Esophagus squamous epithelium (tissue), 5 donors: ENCODE measurements around the gene PALM3. TPM values are rescaled to one million over a fixed set of nuclear protein-coding genes. Genes with fewer than 3 reads are reported as not detected.

Source experiments
- DNase-seq: peaks from one replicate; lab custom pipeline; 2025; lab: John Stamatoyannopoulos, UW
- H3K27ac ChIP-seq, 4 donors: fragments of 200-600 bp; sonication (generic); one replicate each; pipeline ENCODE4 v1.5.1; 2016 to 2019; ENCODE audit warnings: mild to moderate bottlenecking in 1 of 4
- H3K27me3 ChIP-seq, 4 donors: fragments of 200-600 bp; sonication (generic); 1 replicate in 3 of 4; 2 replicates in 1 of 4; pipeline versions ENCODE4 v1.5.1 to v1.6.0; 2017 to 2021; ENCODE audit warnings: antibody characterized with exemption in 1 of 4
- H3K36me3 ChIP-seq, 3 donors: fragments of 200-600 bp; sonication (generic); one replicate each; pipeline ENCODE4 v1.5.1; 2016 to 2019
- H3K4me1 ChIP-seq, 3 donors: fragments of 200-600 bp; sonication (generic); one replicate each; pipeline ENCODE4 v1.5.1; 2017 to 2019
- H3K4me3 ChIP-seq, 4 donors: fragments of 200-600 bp; sonication (generic); 1 replicate in 3 of 4; 2 replicates in 1 of 4; pipeline ENCODE4 v1.5.1; 2016 to 2019; ENCODE audit warnings: mild to moderate bottlenecking in 2 of 4, moderate library complexity in 1 of 4
- H3K9me3 ChIP-seq, 3 donors: fragments of 200-600 bp; sonication (generic); one replicate each; pipeline ENCODE4 v1.5.1; 2016 to 2019
- CTCF ChIP-seq, 6 experiments: fragments of 450-650 bp in 4 of 6; fragments of 200-600 bp in 2 of 6; sonication (generic) in 2 of 6; IDR thresholded peaks; one replicate each; pipeline ENCODE4 v1.5.1; 2016 to 2019; ENCODE audit warnings: antibody characterized with exemption in 6 of 6, mild to moderate bottlenecking in 4 of 6, moderate library complexity in 4 of 6
- POLR2A ChIP-seq, 4 donors: fragments of 450-650 bp; IDR thresholded peaks; one replicate each; pipeline ENCODE4 v1.6.1; 2017; ENCODE audit warnings: antibody characterized with exemption in 4 of 4, mild to moderate bottlenecking in 4 of 4, moderate library complexity in 3 of 4
- WGBS, 2 donors: methylation state at CpG; one replicate each; pipeline ENCODE4 v1.1.5; 2018; 5-methylcytosine and 5-hydroxymethylcytosine counted together
- intact Hi-C: fragments of 100-400 bp; cut with DNase I; formaldehyde crosslinking; loops from one replicate; pipeline ENCODE4 v1.15.0; 2022
- total RNA-seq, 4 donors: library from RNA; depleted of rRNA; stranded (reverse); fragments of >200 nt; gene quantifications; one replicate each; pipeline ENCODE4 v1.1.0, GENCODE V29; 2016
- donor health status: DM: yes; HTN: yes; CAD: no.

Gene PALM3
- total RNA-seq, 4 donors from 2014 or later, result not detected

- H3K27ac ChIP-seq, result no peak overlapping the region
- 87 to 90% methylated on average over 15 to 35 of the region's 43 CpGs for WGBS, 2 donors
- intact Hi-C loops, result loop anchor here (10.0 kb wide), 1 partner anchor 186 kb away; no protein-coding TSS in a partner anchor
These were observed 8.6 kb upstream of the PALM3 start for GRCh38 chr19:14070268-14071050.

GRCh38 chr19:14066134-14066533 is 4.3 kb upstream of the PALM3 start:
- WGBS, 2 donors, result 57 to 75% methylated on average over 2 of the region's 2 CpGs

More at GRCh38 chr19:14070268-14071050, 8.6 kb upstream of the PALM3 start:
- no peak for DNase-seq
- Histone ChIP-seq H3K36me3 (no peaks in the 10 kb centered on the region), H3K27me3 (no peaks in the 10 kb centered on the region), H3K9me3 (no peaks in the 10 kb centered on the region), H3K4me3 (no peak overlapping the region), H3K4me1 (peaks cover 17 to 36% (median 21%) of the 10 kb centered on the region in 3 donors)
- TF ChIP-seq CTCF (IDR thresholded peaks at IDR 0.05) (no peak), POLR2A (IDR thresholded peaks at IDR 0.05) (no peak)

GRCh38 chr19:14063105-14063504 is 1.2 kb upstream of the PALM3 start:
- Histone ChIP-seq H3K27ac (no peak overlapping the region), H3K4me3 (no peak overlapping the region), H3K36me3 (no peaks in the 10 kb centered on the region), H3K4me1 (peaks cover 4 to 17% (median 6%) of the 10 kb centered on the region in 3 donors), H3K9me3 (no peaks in the 10 kb centered on the region), H3K27me3 (peaks cover 0 to 56% (median 6%) of the 10 kb centered on the region in 4 donors)
- DNase-seq, result no peak
- WGBS, 2 donors, result 69 to 76% methylated on average over 6 to 7 of the region's 7 CpGs
- intact Hi-C loops, result no loop called here
- no peak for TF ChIP-seq POLR2A (IDR thresholded peaks at IDR 0.05)
- no peak for TF ChIP-seq CTCF (IDR thresholded peaks at IDR 0.05)

More at GRCh38 chr19:14066134-14066533, 4.3 kb upstream of the PALM3 start:
- Histone ChIP-seq H3K36me3 (no peaks in the 10 kb centered on the region), H3K27me3 (peaks cover 0 to 25% (median 0%) of the 10 kb centered on the region in 4 donors), H3K4me3 (no peak overlapping the region), H3K9me3 (no peaks in the 10 kb centered on the region), H3K27ac (no peak overlapping the region), H3K4me1 (peaks cover 0 to 8% (median 6%) of the 10 kb centered on the region in 3 donors)
- intact Hi-C loops, result no loop called here
- TF ChIP-seq POLR2A (IDR thresholded peaks at IDR 0.05), result no peak
- DNase-seq, result no peak

- no peak overlapping the region for H3K27ac ChIP-seq
- H3K36me3 ChIP-seq, result no peaks in the 10 kb centered on the region
- no peaks in the 10 kb centered on the region for H3K9me3 ChIP-seq
- no peak overlapping the region for H3K4me3 ChIP-seq
- DNase-seq, result no peak
- H3K27me3 ChIP-seq, result peaks cover 0 to 62% (median 6%) of the 10 kb centered on the region in 4 donors
- peaks cover 8 to 23% (median 11%) of the 10 kb centered on the region in 3 donors for H3K4me1 ChIP-seq
- TF ChIP-seq POLR2A (IDR thresholded peaks at IDR 0.05) (no peak), CTCF (IDR thresholded peaks at IDR 0.05) (no peak)
- intact Hi-C loops, result no loop called here
- WGBS, 2 donors, result 57 to 61% methylated on average over 5 of the region's 5 CpGs
These were observed 631 bp upstream of the PALM3 start for GRCh38 chr19:14062558-14062855.

GRCh38 chr19:14061081-14061749 is 661 bp downstream of the PALM3 start:
- no peak overlapping the region for H3K4me3 ChIP-seq
- H3K27ac ChIP-seq, result no peak overlapping the region
- DNase-seq, result no peak
- H3K36me3 ChIP-seq, result no peaks in the 10 kb centered on the region
- intact Hi-C loops, result no loop called here
- peaks cover 8 to 32% (median 12%) of the 10 kb centered on the region in 3 donors for H3K4me1 ChIP-seq
- H3K27me3 ChIP-seq, result peaks cover 0 to 74% (median 6%) of the 10 kb centered on the region in 4 donors
- 50 to 53% methylated on average over 6 of the region's 9 CpGs for WGBS, 2 donors
- no peaks in the 10 kb centered on the region for H3K9me3 ChIP-seq
- TF ChIP-seq CTCF (IDR thresholded peaks at IDR 0.05) (no peak), POLR2A (IDR thresholded peaks at IDR 0.05) (no peak)
